Measurements from ENCODE around the gene MOB3A. TPM values are rescaled to one million over a fixed set of nuclear protein-coding genes. Genes with fewer than 3 reads are reported as not detected.

The MOB3A gene
- total RNA-seq, 1 experiment from 2014 or later: 11.7 TPM

DNA sequence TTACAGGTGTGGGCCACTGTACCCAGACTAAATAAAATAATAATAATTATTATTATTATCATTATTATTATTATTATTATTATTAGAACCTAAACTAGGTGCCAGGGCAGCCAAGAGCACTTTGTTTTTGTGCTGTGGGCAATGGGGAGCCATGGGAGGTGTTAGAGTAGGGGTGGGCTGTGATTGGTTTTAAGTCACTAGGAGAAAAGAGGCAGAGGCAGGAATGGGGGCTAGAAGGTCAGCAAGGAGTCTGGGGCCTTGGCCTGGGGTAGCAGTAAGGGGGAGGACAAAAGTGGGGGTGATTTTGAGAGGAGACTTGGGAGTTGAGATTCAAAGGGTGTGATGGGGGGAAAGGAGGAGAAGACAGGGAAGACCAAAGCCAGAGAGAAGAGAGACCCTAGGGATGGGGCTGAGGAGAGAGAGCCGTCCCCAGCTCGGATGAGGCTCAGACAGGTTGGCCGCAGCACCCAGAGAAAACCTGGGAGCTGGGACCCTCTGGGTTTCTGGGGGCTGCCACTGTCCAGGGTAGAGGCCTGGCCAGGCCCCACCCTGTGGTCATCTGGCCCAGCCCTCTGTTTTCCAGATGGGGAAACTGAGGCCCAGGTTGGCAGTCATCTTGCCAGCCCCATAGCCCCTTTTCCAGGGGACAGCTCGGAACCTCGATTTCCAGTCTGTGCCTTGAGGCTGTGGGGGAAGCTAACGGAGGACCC is 62.9 kb downstream of the MOB3A start:
- H3K9me3 Mint-ChIP-seq (ENCODE audit: unreplicated experiment): no peaks in the 10 kb centered on the region
- POLR2A ChIA-PET: interaction anchor here (0.5 kb wide), 1 partner anchor 22 kb away, joined by 3 read pairs; no protein-coding TSS in a partner anchor

GRCh38 chr19:2032296-2032941 is 63.7 kb downstream of the MOB3A start:
- Histone ChIP-seq H3K4me3 (ENCODE audit: low read depth, low read length) (no peak overlapping the region), H3K9me3 (peaks cover 9% of the 10 kb centered on the region), H3K27me3 (replicated peaks; ENCODE audit: control insufficient read depth, insufficient read depth, low read length) (no peaks in the 10 kb centered on the region), H3K36me3 (ENCODE audit: control insufficient read depth, insufficient read depth, low read length) (no peaks in the 10 kb centered on the region), H3K4me1 (no peaks in the 10 kb centered on the region)
- ChIA-PET POLR2A (no interaction called here), CTCF (no interaction called here)
- Mint-ChIP-seq H3K27ac (ENCODE audit: unreplicated experiment) (no peak overlapping the region), H3K4me1 (ENCODE audit: low read depth, unreplicated experiment) (no peaks in the 10 kb centered on the region), H3K4me3 (ENCODE audit: unreplicated experiment) (no peak overlapping the region), H3K36me3 (ENCODE audit: insufficient read depth, unreplicated experiment) (peaks cover 15% of the 10 kb centered on the region), H3K9me3 (ENCODE audit: unreplicated experiment) (no peaks in the 10 kb centered on the region), H3K27me3 (ENCODE audit: insufficient read depth, unreplicated experiment) (no peaks in the 10 kb centered on the region)
- no peak for DNase-seq
- no peak for TF ChIP-seq CTCF (IDR thresholded peaks at IDR 0.05; ENCODE audit: insufficient read depth in 1 of 2, low read depth in 1 of 2, low read length in 1 of 2, severe bottlenecking in 1 of 2, unreplicated experiment in 1 of 2)
- no TSS peak for BruUV-seq (replicated peaks)
- intact Hi-C loops (cut with micrococcal nuclease; ENCODE audit: unreplicated experiment): no loop called here

More for the DNA sequence above, 62.9 kb downstream of the MOB3A start:
- CTCF ChIA-PET: no interaction called here
- H3K27ac Mint-ChIP-seq (ENCODE audit: unreplicated experiment): no peak overlapping the region
- no peak overlapping the region for H3K4me3 ChIP-seq (ENCODE audit: low read depth, low read length)
- no peak for TF ChIP-seq CTCF (IDR thresholded peaks at IDR 0.05; ENCODE audit: insufficient read depth in 1 of 2, low read depth in 1 of 2, low read length in 1 of 2, severe bottlenecking in 1 of 2, unreplicated experiment in 1 of 2)
- intact Hi-C loops (cut with micrococcal nuclease; ENCODE audit: unreplicated experiment): no loop called here
- H3K27me3 ChIP-seq (replicated peaks; ENCODE audit: control insufficient read depth, insufficient read depth, low read length): no peaks in the 10 kb centered on the region
- peaks cover 22% of the 10 kb centered on the region for H3K36me3 Mint-ChIP-seq (ENCODE audit: insufficient read depth, unreplicated experiment)
- no peaks in the 10 kb centered on the region for H3K4me1 Mint-ChIP-seq (ENCODE audit: low read depth, unreplicated experiment)
- DNase-seq: no peak
- no peak overlapping the region for H3K4me3 Mint-ChIP-seq (ENCODE audit: unreplicated experiment)
- no peaks in the 10 kb centered on the region for H3K4me1 ChIP-seq
- no TSS peak for BruUV-seq (replicated peaks)
- no peaks in the 10 kb centered on the region for H3K27me3 Mint-ChIP-seq (ENCODE audit: insufficient read depth, unreplicated experiment)
- peaks cover 9% of the 10 kb centered on the region for H3K9me3 ChIP-seq
- H3K36me3 ChIP-seq (ENCODE audit: control insufficient read depth, insufficient read depth, low read length): no peaks in the 10 kb centered on the region

DNA sequence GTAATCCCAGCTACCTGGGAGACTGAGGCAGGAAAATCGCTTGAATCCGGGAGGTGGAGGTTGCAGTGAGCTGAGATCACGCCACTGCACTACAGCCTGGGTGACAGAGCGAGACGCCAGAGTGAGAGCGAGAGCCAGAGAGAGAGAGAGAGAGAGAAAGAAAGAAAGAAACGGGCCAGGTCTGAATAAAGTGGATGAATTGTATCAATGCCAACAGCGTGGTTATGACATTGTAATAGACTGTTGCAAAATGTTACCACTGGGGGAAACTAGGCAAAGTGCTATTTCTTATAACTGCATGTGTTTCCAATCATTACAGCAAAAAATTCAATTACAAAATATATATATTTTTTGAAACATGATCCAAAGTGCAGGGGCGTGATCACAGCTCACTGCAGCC is 68.8 kb downstream of the MOB3A start:
- no TSS peak for BruUV-seq (replicated peaks)
- Histone ChIP-seq H3K4me1 (no peaks in the 10 kb centered on the region), H3K4me3 (ENCODE audit: low read depth, low read length) (no peak overlapping the region), H3K36me3 (ENCODE audit: control insufficient read depth, insufficient read depth, low read length) (no peaks in the 10 kb centered on the region), H3K9me3 (peaks cover 4% of the 10 kb centered on the region), H3K27me3 (replicated peaks; ENCODE audit: control insufficient read depth, insufficient read depth, low read length) (no peaks in the 10 kb centered on the region)
- Mint-ChIP-seq H3K4me3 (ENCODE audit: unreplicated experiment) (no peak overlapping the region), H3K36me3 (ENCODE audit: insufficient read depth, unreplicated experiment) (peaks cover 6% of the 10 kb centered on the region), H3K27me3 (ENCODE audit: insufficient read depth, unreplicated experiment) (no peaks in the 10 kb centered on the region), H3K9me3 (ENCODE audit: unreplicated experiment) (no peaks in the 10 kb centered on the region), H3K27ac (ENCODE audit: unreplicated experiment) (no peak overlapping the region), H3K4me1 (ENCODE audit: low read depth, unreplicated experiment) (no peaks in the 10 kb centered on the region)
- POLR2A ChIA-PET: no interaction called here
- DNase-seq: no peak
- CTCF ChIA-PET: no interaction called here
- intact Hi-C loops (cut with micrococcal nuclease; ENCODE audit: unreplicated experiment): no loop called here
- no peak for TF ChIP-seq CTCF (IDR thresholded peaks at IDR 0.05; ENCODE audit: insufficient read depth in 1 of 2, low read depth in 1 of 2, low read length in 1 of 2, severe bottlenecking in 1 of 2, unreplicated experiment in 1 of 2)

Measured in Caco-2 (cell line).